ENCODE data around the gene CERS2. TPM values are rescaled to one million over a fixed set of nuclear protein-coding genes. Genes with fewer than 3 reads are reported as not detected.

CERS2 gene
- polyA plus RNA-seq, 1 of the 3 experiments (the other 2 are of a cell fraction), result 150 TPM

GRCh38 chr1:151009206-151009587 is 34.6 kb upstream of the CERS2 start:
- Histone ChIP-seq H4K20me1 (ENCODE audit: insufficient read depth) (no peaks in the 10 kb centered on the region), H3K9me2 (no peaks in the 10 kb centered on the region), H3K79me2 (ENCODE audit: insufficient read depth) (peaks cover 24% of the 10 kb centered on the region; the same call in 1 of the 2 replicates), H2AFZ (ENCODE audit: low read depth) (peak overlapping the region; percentile 93), H3K27me3 (ENCODE audit: insufficient read depth) (no peaks in the 10 kb centered on the region), H3K9me3 (no peaks in the 10 kb centered on the region), H3K36me3 (replicated peaks in 1 of 2; ENCODE audit: control insufficient read depth in 1 of 2, insufficient read depth in 2 of 2, low read length in 1 of 2) (peaks cover 0 to 3% of the 10 kb centered on the region in 2 experiments), H3K9ac (peak overlapping the region; percentile 84), H3K4me3 (ENCODE audit: low read depth in 2 of 2, low read length in 1 of 2) (peak overlapping the region; percentile 77 to 80), H3K4me2 (peak overlapping the region; percentile 91), H3K27ac (ENCODE audit: low read depth in 2 of 2, low read length in 1 of 2) (peak overlapping the region; percentile 54 to 78; a peak in 2 of 4 replicates), H3K4me1 (ENCODE audit: control insufficient read depth in 1 of 2, insufficient read depth in 2 of 2, low read depth in 1 of 2, low read length in 1 of 2) (peaks cover 6 to 30% of the 10 kb centered on the region in 2 experiments; a peak in 2 of 4 replicates), H3F3A (replicated peaks; ENCODE audit: insufficient read depth) (peaks cover 15% of the 10 kb centered on the region)
- ChIA-PET CTCF (interaction anchor here (0.6 kb wide), 1 partner anchor 26 kb away, joined by 3 read pairs; no protein-coding TSS in a partner anchor), POLR2A (no interaction called here)
- WGBS (ENCODE audit: low lambda C conversion rate), result 78% methylated on average over 3 of the region's 3 CpGs
- no peak for DNase-seq
- TF ChIP-seq MXI1 (IDR thresholded peaks at IDR 0.05; ENCODE audit: low read depth, low read length) (no peak), YY1 (IDR thresholded peaks at IDR 0.05; ENCODE audit: low read depth) (no peak), MEF2A (IDR thresholded peaks at IDR 0.05; ENCODE audit: borderline replicate concordance, low read depth) (no peak), RCOR1 (IDR thresholded peaks at IDR 0.05; ENCODE audit: low read length) (no peak), GATA2 (CRISPR knock-in tag; IDR thresholded peaks at IDR 0.05) (no peak), FOXM1 (IDR thresholded peaks at IDR 0.05; ENCODE audit: low read depth) (no peak), NFIC (IDR thresholded peaks at IDR 0.05; ENCODE audit: borderline replicate concordance) (no peak), POLR2AphosphoS5 (IDR thresholded peaks at IDR 0.05; ENCODE audit: low read depth, low read length) (no peak), EP300 (IDR thresholded peaks at IDR 0.05; ENCODE audit: borderline replicate concordance in 1 of 2, low read depth in 1 of 2, low read length in 1 of 2) (no peak), JUND (IDR thresholded peaks at IDR 0.05) (no peak), EZH2phosphoT487 (IDR thresholded peaks at IDR 0.05; ENCODE audit: borderline replicate concordance, low read depth) (no peak), TAF1 (IDR thresholded peaks at IDR 0.05; ENCODE audit: borderline replicate concordance, low read depth, low read length) (no peak), TEAD4 (IDR thresholded peaks at IDR 0.05; ENCODE audit: borderline replicate concordance, insufficient read depth) (no peak), ZBTB33 (IDR thresholded peaks at IDR 0.05; ENCODE audit: borderline replicate concordance, low read depth) (no peak), USF1 (IDR thresholded peaks at IDR 0.05; ENCODE audit: borderline replicate concordance, low read depth) (no peak), MAX (IDR thresholded peaks at IDR 0.05; ENCODE audit: low read depth) (no peak), PBX3 (IDR thresholded peaks at IDR 0.05) (no peak), SIN3A (IDR thresholded peaks at IDR 0.05; ENCODE audit: borderline replicate concordance, low read depth, low read length) (no peak)
